ENCODE data around the gene ALG14. TPM values are rescaled to one million over a fixed set of nuclear protein-coding genes. Genes with fewer than 3 reads are reported as not detected.

ALG14 gene
- total and polyA plus RNA-seq, 7 donors = 0.55 to 2.7 (median 1.8) TPM

GRCh38 chr1:95068956-95069709 lies 3.6 kb downstream of the ALG14 start:
- 23 to 77% methylated on average over 6 of the region's 6 CpGs for WGBS, 2 donors
- DNase-seq = no peak
- H3K9me3 ChIP-seq = no peaks in the 10 kb centered on the region
- TF ChIP-seq POLR2AphosphoS5 (IDR thresholded peaks at IDR 0.05) (no peak), EP300 (IDR thresholded peaks at IDR 0.05) (no peak), CTCF (IDR thresholded peaks at IDR 0.05) (no peak), POLR2A (IDR thresholded peaks at IDR 0.05) (no peak)
- H3K36me3 ChIP-seq = peaks cover 0 to 12% (median 3%) of the 10 kb centered on the region in 4 donors
- H3K27me3 ChIP-seq = no peaks in the 10 kb centered on the region
- H3K4me1 ChIP-seq = peaks cover 0 to 14% (median 10%) of the 10 kb centered on the region in 4 donors
- intact Hi-C loops (cut with DNase I) = no loop called here
- H3K27ac ChIP-seq = no peak overlapping the region
- no peak overlapping the region for H3K4me3 ChIP-seq

DNA sequence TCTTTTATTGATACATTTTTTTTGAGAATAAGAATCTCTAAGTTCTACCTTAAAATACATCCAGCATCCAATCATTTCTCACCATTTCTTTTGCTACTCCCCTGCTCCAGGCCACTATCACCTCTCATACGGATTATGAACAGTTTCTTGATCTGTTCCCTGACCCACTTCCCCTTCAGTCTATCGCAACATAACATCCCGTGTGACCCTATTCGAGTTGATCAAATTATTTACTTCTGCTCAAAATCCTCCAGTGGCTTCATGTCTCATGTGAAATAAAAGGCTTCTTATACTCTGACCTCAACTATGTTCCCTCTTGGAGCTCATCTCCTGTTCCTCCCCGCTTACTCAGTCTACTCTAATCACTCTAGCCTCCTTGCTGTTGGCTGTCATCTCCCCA lies 5.2 kb downstream of the ALG14 start:
- Histone ChIP-seq H3K4me3 (no peak overlapping the region), H3K36me3 (peaks cover 0 to 28% (median 7%) of the 10 kb centered on the region in 4 donors), H3K27me3 (no peaks in the 10 kb centered on the region), H3K9me3 (no peaks in the 10 kb centered on the region), H3K27ac (no peak overlapping the region), H3K4me1 (peaks cover 0 to 8% (median 7%) of the 10 kb centered on the region in 4 donors)
- intact Hi-C loops (cut with DNase I) = no loop called here
- no peak for TF ChIP-seq POLR2AphosphoS5 (IDR thresholded peaks at IDR 0.05)
- no peak for TF ChIP-seq EP300 (IDR thresholded peaks at IDR 0.05)
- no peak for TF ChIP-seq CTCF (IDR thresholded peaks at IDR 0.05)
- no peak for TF ChIP-seq POLR2A (IDR thresholded peaks at IDR 0.05)
- 82 to 90% methylated on average over 5 of the region's 5 CpGs for WGBS, 2 donors
- no peak for DNase-seq

GRCh38 chr1:95067062-95067461 lies 5.7 kb downstream of the ALG14 start:
- TF ChIP-seq POLR2A (IDR thresholded peaks at IDR 0.05) (no peak), POLR2AphosphoS5 (IDR thresholded peaks at IDR 0.05) (no peak), EP300 (IDR thresholded peaks at IDR 0.05) (no peak), CTCF (IDR thresholded peaks at IDR 0.05) (no peak)
- H3K4me3 ChIP-seq = no peak overlapping the region
- no peak for DNase-seq
- 83 to 86% methylated on average over 2 of the region's 2 CpGs for WGBS, 2 donors
- H3K27ac ChIP-seq = no peak overlapping the region
- intact Hi-C loops (cut with DNase I) = no loop called here
- H3K36me3 ChIP-seq = peaks cover 0 to 33% (median 7%) of the 10 kb centered on the region in 4 donors
- H3K27me3 ChIP-seq = no peaks in the 10 kb centered on the region
- peaks cover 0 to 7% (median 6%) of the 10 kb centered on the region in 4 donors for H3K4me1 ChIP-seq
- H3K9me3 ChIP-seq = no peaks in the 10 kb centered on the region

DNA sequence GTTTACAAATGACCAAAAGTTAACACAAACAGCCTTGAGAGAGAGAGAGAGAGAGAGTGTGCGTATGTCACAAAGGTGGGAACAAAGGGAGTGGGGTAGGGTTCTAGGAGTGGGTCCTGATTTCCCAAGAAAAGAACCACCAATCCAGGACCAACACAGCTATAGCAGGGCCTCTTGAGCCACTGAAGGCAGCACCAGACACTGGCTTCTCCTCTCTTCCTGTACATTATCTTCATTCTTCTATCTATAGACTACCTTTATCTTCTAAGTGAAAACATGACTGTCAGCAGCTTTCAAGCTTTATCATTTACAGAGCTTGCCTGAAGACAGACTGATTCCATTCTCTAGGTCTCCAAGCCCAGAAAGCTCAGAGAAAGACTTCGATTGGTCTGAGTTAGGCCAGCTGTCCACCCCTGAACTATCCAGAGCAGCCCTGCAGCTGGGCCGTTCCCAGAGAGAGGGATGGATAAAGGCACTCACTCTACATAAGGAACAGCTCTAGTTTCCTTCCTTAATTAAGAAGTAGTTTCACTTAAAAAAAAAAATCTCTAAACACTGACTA lies 11.2 kb downstream of the ALG14 start:
- Histone ChIP-seq H3K36me3 (peaks cover 0 to 34% (median 7%) of the 10 kb centered on the region in 4 donors), H3K9me3 (no peaks in the 10 kb centered on the region), H3K27me3 (no peaks in the 10 kb centered on the region), H3K4me1 (no peaks in the 10 kb centered on the region), H3K4me3 (no peak overlapping the region), H3K27ac (no peak overlapping the region)
- no peak for TF ChIP-seq EP300 (IDR thresholded peaks at IDR 0.05)
- TF ChIP-seq POLR2AphosphoS5 (IDR thresholded peaks at IDR 0.05) = no peak
- no peak for TF ChIP-seq POLR2A (IDR thresholded peaks at IDR 0.05)
- no peak for TF ChIP-seq CTCF (IDR thresholded peaks at IDR 0.05)
- DNase-seq = no peak
- intact Hi-C loops (cut with DNase I) = no loop called here
- WGBS, 2 donors = 86 to 88% methylated on average over 3 of the region's 3 CpGs
